Hepatocyte (in vitro differentiated cells): Measurements from ENCODE around the gene SLC13A3. TPM values are rescaled to one million over a fixed set of nuclear protein-coding genes. Genes with fewer than 3 reads are reported as not detected.

Experiments
- DNase-seq: peaks from one replicate; pipeline ENCODE4 v3.0.0-alpha.2; 2016; ENCODE audit warnings: low spot score
- H2AFZ ChIP-seq: fragments of 200-600 bp; sonication (generic); 2 replicates; pipeline ENCODE4 v1.6.0; 2016; ENCODE audit warnings: antibody characterized with exemption, mild to moderate bottlenecking
- H3K27ac ChIP-seq: fragments of 200-600 bp; sonication (generic); 2 replicates; pipeline ENCODE4 v1.5.1; 2016; ENCODE audit warnings: mild to moderate bottlenecking
- H3K27me3 ChIP-seq: fragments of 200-600 bp; sonication (generic); 2 replicates; pipeline ENCODE4 v1.6.1; 2016
- H3K36me3 ChIP-seq: fragments of 200-600 bp; sonication (generic); replicated peaks from 2 replicates; pipeline ENCODE4 v1.5.1; 2016; ENCODE audit warnings: low read depth; ENCODE audit not compliant: insufficient read depth
- H3K4me1 ChIP-seq: fragments of 200-600 bp; sonication (generic); 2 replicates; pipeline ENCODE4 v1.5.1; 2016; ENCODE audit warnings: mild to moderate bottlenecking, moderate library complexity; ENCODE audit not compliant: insufficient read depth
- H3K4me2 ChIP-seq: fragments of 200-600 bp; sonication (generic); 2 replicates; pipeline ENCODE4 v1.6.0; 2016
- H3K4me3 ChIP-seq: fragments of 200-600 bp; sonication (generic); 2 replicates; pipeline ENCODE4 v1.5.1; 2016; ENCODE audit warnings: mild to moderate bottlenecking
- H3K79me2 ChIP-seq: fragments of 200-600 bp; sonication (generic); 2 replicates; pipeline ENCODE4 v1.6.0; 2017; ENCODE audit warnings: mild to moderate bottlenecking
- H3K9me2 ChIP-seq: fragments of 200-600 bp; sonication (generic); replicated peaks from 2 replicates; pipeline ENCODE4 v1.6.0; 2017; ENCODE audit warnings: mild to moderate bottlenecking; ENCODE audit not compliant: insufficient read depth
- H3K9me3 ChIP-seq: fragments of 200-600 bp; sonication (generic); 2 replicates; pipeline ENCODE4 v1.5.1; 2016; ENCODE audit warnings: low read depth, mild to moderate bottlenecking
- H4K20me1 ChIP-seq: fragments of 200-600 bp; sonication (generic); 2 replicates; pipeline ENCODE4 v1.6.0; 2016; ENCODE audit warnings: mild to moderate bottlenecking; ENCODE audit not compliant: insufficient read depth, poor library complexity, severe bottlenecking
- CTCF ChIP-seq: fragments of 200-600 bp; sonication (generic); IDR thresholded peaks from 2 replicates; pipeline ENCODE4 v1.5.1; 2016; ENCODE audit warnings: antibody characterized with exemption, mild to moderate bottlenecking; ENCODE audit not compliant: poor library complexity
- EZH2 ChIP-seq: fragments of 200-600 bp; sonication (generic); IDR thresholded peaks from 2 replicates; pipeline ENCODE4 v1.6.1; 2016; ENCODE audit warnings: antibody characterized with exemption, mild to moderate bottlenecking, borderline replicate concordance
- EZH2phosphoT487 ChIP-seq: fragments of 200-600 bp; sonication (generic); IDR thresholded peaks from one replicate; pipeline ENCODE4 v1.6.1; 2018; ENCODE audit warnings: antibody characterized with exemption, mild to moderate bottlenecking, low read depth, moderate library complexity; ENCODE audit not compliant: unreplicated experiment, severe bottlenecking
- WGBS: methylation state at CpG from one replicate; pipeline ENCODE4 v1.1.6; 2016; ENCODE audit warnings: low lambda C conversion rate; ENCODE audit errors: missing lambda C conversion rate; 5-methylcytosine and 5-hydroxymethylcytosine counted together
- polyA plus RNA-seq: library from polyadenylated mRNA; unstranded; fragments of >200 nt; fragmentation: Nextera tagmentation; extraction: Ambion mirVana; gene quantifications from 2 replicates; pipeline ENCODE4 v1.2.1, GENCODE V29; 2016
- total RNA-seq: library from RNA; depleted of rRNA; stranded (reverse); fragments of >200 nt; gene quantifications from 2 replicates; pipeline ENCODE4 v1.2.3, GENCODE V29; 2014

Gene SLC13A3
- total and polyA plus RNA-seq, 2 experiments from 2014 or later, result 1.8 to 9.4 TPM

- Histone ChIP-seq H3K4me2 (no peak overlapping the region), H3K36me3 (no peaks in the 10 kb centered on the region), H3K27me3 (no peaks in the 10 kb centered on the region), H3K9me3 (no peaks in the 10 kb centered on the region), H4K20me1 (no peaks in the 10 kb centered on the region), H3K9me2 (no peaks in the 10 kb centered on the region), H3K79me2 (no peaks in the 10 kb centered on the region), H2AFZ (no peak overlapping the region), H3K4me3 (no peak overlapping the region), H3K27ac (no peak overlapping the region), H3K4me1 (no peaks in the 10 kb centered on the region)
- WGBS, result 81% methylated on average over 14 of the region's 14 CpGs
- no peak for DNase-seq
- no peak for TF ChIP-seq EZH2phosphoT487
- no peak for TF ChIP-seq EZH2
- no peak for TF ChIP-seq CTCF
Observed at GRCh38 chr20:46640536-46641311, 10.5 kb downstream of the SLC13A3 start.

- 81% methylated on average over 6 of the region's 6 CpGs for WGBS
- Histone ChIP-seq H3K27me3 (no peaks in the 10 kb centered on the region), H4K20me1 (no peaks in the 10 kb centered on the region), H2AFZ (no peak overlapping the region), H3K4me2 (no peak overlapping the region), H3K27ac (no peak overlapping the region), H3K9me3 (no peaks in the 10 kb centered on the region), H3K4me3 (no peak overlapping the region), H3K36me3 (no peaks in the 10 kb centered on the region), H3K4me1 (no peaks in the 10 kb centered on the region), H3K79me2 (no peaks in the 10 kb centered on the region), H3K9me2 (no peaks in the 10 kb centered on the region)
- TF ChIP-seq CTCF, result no peak
- TF ChIP-seq EZH2, result no peak
- no peak for TF ChIP-seq EZH2phosphoT487
- DNase-seq, result no peak
Observed at GRCh38 chr20:46640044-46640443, 11.2 kb downstream of the SLC13A3 start.

- H2AFZ ChIP-seq, result no peak overlapping the region
- H3K9me2 ChIP-seq, result no peaks in the 10 kb centered on the region
- no peaks in the 10 kb centered on the region for H3K79me2 ChIP-seq
- no peak for TF ChIP-seq EZH2phosphoT487
- no peak for TF ChIP-seq CTCF
- TF ChIP-seq EZH2, result no peak
- H3K4me1 ChIP-seq, result no peaks in the 10 kb centered on the region
- H3K27me3 ChIP-seq, result no peaks in the 10 kb centered on the region
- no peak overlapping the region for H3K4me3 ChIP-seq
- 96% methylated on average over 3 of the region's 3 CpGs for WGBS
- no peaks in the 10 kb centered on the region for H3K36me3 ChIP-seq
- H3K27ac ChIP-seq, result no peak overlapping the region
- H3K9me3 ChIP-seq, result no peaks in the 10 kb centered on the region
- no peak for DNase-seq
- no peak overlapping the region for H3K4me2 ChIP-seq
- H4K20me1 ChIP-seq, result no peaks in the 10 kb centered on the region
Observed at GRCh38 chr20:46639587-46639986, 11.7 kb downstream of the SLC13A3 start.
